AG08395 (cell line): Measurements from ENCODE around the gene UBQLN4.
"Not testable (repeated sequence)": the region's sequence is repeated elsewhere in the genome, so short reads cannot be mapped to it uniquely, and the experiment has no call there.

Source experiments
- DNase-seq: peaks from one replicate; pipeline ENCODE4 v3.0.0; 2012; ENCODE audit warnings: mixed read lengths, low spot score

UBQLN4 gene

DNA sequence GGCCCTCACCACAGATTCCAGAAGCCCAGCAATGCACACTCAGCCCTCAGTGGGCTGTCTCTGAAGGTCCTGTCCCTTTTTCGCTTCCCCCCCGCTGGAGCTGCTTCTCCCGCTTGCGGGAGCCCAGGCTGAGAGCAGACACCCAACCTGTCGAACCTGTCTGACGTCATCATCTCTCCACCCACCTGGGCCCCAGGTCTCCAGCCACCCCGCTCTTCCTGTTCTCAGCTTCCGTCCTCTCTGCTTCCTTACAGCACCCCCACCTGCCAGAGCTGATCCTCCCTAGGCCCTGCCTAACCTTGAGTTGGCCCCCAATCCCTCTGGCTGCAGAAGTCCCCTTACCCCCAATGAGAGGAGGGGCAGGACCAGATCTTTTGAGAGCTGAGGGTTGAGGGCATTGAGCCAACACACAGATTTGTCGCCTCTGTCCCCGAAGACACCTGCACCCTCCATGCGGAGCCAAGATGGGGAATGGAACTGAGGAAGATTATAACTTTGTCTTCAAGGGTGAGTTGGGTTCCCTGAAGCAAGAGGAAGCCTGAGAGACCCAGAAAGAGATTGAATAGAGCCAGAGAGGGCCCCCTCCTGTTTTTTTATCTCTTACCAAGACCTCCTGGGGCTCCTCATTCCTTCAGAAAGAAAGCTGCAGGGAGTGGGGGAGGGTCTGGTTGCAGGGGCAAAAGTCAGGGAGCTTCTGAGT is 7.5 kb upstream of the UBQLN4 start, which contains the start of gene RAB25:
Gene RAB25 (plus strand): TSS at position 224 of the 700 bp plus-strand sequence. CDS start 241 bp downstream, at position 465.
- DNase-seq: no peak

DNA sequence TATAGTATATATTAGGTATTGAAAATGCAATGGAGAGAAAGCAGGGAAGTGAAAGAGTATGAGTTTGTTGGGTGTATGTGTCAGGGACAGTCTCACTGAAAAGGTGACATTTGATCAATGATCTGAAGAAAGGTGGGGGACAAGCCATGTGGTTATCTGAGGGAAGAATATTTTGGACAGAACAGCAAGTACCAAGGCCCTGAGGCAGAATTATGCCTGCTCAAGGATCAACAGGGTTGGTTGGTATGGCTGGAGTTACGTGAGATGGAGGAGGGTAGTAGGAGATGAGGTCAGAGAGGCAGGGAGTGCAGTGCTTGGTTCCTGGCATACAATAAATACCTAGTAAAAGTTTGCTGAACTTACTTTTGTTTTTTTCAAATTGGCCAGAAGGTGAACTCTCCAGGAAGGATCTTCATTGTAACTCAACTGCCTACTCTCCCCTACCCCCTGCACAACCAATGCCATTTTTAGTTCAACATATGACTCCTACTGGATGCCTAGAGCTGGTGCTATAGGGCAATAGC is 2.8 kb upstream of the UBQLN4 start:
- DNase-seq: no peak

DNA sequence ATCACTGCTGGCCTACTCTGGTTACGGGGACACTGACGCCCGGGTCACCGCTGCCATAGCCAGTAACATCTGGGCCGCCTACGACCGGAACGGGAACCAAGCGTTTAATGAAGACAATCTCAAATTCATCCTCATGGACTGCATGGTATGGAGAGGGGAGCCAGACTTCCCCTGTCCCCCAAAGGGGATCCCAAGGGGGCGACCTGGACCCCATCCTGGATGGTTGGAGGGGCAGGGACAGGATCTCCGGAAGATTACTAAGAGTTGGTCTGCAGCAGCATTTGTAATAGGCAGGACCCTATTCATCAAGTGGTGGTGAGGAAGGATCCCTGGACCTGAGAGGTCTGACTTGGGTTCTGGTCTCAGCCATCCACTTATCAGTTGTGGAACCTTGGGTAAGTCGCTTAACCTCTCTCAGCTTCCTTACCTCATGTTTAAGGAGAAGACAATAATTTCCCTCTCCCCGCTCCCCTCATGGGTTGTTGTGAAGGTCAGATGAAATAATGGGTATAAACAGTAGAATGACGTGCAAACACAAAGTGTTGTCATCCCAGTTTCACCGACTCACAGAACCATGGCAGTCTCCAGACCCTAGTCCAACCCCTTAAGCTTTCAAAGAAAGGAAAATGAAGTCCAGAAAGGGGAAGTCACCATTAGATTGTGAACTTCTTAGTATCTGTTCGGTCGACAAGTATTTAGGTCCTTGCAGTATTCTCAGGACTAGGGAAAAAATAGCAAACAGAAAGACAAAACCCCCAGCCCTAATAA is 1.9 kb upstream of the UBQLN4 start:
- no peak for DNase-seq

DNA sequence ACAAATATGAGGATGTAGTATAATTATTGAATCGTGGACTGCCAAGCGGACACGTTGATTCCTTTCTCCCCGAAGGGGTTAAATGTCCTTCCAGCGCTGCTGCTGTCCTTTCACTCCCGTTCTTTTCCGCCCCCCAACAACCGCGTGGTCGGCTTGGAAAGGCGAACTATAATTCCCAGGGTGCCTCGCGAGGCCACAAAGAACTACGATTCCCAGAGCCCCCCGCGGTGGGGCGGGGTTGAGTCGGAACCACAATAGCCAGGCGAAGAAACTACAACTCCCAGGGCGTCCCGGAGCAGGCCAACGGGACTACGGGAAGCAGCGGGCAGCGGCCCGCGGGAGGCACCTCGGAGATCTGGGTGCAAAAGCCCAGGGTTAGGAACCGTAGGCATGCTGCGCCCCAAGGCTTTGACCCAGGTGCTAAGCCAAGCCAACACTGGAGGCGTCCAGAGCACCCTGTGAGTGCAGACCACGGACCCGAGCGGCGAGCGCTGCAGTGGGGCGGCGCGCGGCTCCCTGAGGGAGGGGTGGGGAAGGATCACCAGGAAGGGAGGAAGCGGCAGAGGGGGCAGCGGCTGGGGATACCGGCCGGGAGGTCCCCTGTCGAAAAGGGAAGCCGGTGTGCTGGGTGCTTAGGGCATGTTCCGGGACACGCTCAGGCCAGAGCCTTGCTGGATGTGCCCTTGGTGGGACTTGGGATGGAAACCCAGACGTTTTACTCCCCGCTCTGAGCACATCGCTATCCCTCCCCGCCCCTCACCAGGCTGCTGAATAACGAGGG is 1.1 kb upstream of the UBQLN4 start, which contains the start of gene LAMTOR2:
Gene LAMTOR2 (plus strand): TSS at position 283 of the 781 bp plus-strand sequence. CDS start 108 bp downstream, at position 391.
- peak; percentile 96 for DNase-seq

DNA sequence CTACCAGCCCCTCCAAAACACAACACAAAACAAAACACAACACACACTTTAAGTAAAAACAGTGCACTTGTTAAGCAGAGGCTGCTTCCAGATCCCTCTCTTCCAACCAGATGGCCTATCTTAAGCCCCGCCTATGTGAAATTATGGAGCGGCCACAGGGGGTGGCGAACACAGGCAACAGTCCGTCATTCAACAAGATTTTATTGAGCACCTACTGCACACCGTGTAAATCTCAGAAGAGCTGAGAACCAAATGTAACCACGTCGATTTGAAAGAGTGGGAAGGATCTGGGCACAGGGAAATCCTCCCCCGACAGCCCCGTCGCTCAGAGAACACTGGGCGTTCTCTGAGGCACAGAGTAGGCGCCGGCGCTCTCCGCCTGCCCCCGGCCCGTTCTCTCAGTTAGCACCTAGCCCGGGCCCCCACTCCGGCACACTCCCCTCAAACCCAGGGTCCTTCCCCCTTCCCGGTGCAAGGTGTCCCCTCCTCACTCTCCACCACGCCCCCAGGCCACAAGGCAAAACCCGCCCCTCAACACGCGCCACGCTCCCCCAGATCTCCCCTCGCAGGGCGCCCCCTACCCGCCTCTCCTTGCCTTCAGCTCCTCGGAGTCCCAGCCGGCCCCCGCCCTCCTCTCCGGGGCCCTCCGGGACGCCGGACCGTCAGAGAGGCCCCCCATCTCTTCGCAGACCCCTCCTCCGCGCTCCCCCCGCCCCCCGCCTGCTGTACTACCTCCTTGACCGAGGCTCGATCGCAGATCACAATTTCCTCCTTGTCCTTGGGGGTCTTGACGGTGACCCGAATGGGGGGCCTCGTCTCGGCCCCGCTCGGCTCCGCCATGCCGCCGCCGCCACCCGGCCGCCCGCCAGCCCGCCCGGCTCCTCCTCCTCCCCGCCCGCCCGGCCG is 483 bp downstream of the UBQLN4 start:
- peak; percentile 69 for DNase-seq

DNA sequence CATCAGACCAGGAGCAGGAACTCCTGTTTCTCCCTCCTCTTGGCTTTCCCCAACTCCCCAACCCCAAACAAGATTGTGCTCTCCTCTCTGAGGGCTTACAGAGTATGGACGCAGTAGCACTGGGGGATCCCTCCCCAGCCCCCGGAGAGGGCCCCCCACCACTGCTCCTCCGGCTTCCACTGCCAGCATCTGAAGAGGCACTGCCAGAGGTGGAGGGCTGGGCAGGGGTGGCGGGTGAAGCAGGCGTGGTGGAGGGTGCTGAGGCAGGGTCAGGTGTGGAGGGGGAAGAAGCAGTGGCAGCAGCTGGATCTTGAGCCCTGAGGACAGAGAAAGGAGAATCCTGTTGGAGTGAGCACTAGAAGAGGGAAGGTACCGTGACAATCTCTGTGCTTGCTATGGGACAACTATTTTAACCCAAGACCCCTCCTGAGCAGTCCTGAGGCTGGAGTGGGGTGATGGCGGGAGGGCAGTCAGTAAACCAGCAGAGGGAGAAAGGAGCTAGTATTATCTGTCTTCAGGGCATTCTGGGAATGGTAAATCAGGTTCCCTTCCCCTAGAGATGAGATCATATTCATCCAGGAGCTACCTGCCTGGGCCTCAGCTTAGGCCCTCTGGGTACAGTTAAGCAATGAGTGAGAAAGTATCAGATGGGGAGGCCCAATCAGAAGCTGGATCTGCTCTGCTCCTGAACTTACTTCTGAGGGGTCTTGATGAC is 2.4 kb downstream of the UBQLN4 start:
- DNase-seq: no peak

DNA sequence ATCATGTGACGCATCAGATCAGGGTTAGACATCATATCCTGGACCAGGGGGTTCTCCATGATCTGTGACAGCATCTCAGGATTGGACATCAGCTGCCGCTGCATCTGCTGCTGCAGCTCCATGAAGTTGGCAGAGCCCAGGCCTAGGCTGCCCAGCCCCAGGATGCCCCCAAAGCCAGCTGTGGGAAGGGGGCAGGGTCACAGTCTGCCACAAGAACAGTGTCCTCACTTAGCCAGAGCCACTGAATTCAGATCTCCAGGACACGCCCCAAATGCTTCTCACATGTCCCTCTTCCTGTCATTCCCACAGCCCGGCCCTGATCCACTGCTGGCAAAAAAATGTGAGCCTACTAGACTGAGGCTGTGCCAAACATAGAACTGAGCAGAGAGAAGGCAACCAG is 3.2 kb downstream of the UBQLN4 start:
- DNase-seq: peak; percentile 33

DNA sequence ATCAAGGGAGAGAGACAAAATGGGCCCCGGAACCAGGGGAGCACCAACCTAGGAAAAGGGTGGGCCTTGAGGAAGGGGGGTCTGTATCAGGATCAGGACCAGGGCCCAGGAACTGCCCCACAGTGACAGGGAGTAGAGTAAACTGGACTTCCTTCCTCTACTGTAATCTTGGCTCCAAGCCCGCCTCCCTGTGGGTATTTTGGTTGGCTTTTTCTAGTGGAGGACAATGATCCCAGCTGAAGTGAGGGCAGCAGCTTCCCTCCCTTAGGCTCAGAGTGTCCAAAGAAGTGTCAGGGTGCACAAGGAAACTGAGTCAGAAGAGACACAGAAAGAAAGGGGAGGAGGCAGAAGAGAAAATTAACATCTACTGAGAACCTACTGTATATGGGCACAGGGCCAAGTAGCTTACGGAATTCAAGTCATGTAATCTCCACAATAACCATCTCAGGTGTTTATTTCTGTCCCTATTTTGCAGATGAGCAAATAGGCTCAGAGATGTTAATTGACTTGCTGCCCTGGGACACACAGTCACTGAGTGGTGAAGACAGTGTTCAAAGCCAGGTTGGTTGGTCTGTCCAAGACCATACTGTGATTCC is 4.8 kb downstream of the UBQLN4 start:
- no peak for DNase-seq

DNA sequence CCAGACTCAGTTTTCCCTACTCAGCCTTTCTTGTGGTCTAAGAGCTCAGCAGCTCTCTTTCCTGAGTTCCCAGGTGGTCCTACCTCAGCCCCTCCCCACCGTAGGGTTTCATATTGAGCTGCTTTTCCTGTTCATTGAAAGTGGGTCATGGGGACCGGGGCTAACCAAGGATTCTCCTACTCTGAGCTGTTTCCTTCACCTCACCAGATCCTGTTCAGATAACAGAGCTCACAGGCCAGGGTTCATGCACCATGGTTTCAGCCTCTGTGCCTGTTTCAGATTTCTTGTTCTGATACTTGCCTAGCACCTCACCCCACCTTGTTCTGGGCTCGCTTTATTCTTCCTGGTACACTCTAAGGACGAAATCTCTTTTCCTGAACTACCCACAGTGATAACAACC is 8.5 kb downstream of the UBQLN4 start:
- DNase-seq: no peak

DNA sequence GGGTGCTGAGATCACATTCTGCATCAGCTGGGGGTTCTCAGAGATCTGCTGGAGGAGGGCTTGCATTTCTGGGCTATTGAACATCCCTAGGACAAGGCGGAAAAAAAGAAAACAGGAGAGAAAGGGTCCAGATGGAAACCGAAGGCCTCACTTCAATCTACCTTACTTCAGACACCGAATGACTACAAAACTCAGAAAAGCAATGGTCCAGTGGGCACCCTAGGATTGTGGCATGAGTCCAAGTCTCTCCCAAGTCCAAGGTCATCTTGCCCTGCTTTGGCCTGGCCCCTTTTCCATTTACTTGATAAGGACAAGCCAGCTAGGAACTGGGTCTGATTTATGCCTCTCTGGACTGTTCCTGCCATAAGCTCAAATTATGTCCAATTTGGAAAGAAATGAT is 10.8 kb downstream of the UBQLN4 start:
- DNase-seq: no peak

DNA sequence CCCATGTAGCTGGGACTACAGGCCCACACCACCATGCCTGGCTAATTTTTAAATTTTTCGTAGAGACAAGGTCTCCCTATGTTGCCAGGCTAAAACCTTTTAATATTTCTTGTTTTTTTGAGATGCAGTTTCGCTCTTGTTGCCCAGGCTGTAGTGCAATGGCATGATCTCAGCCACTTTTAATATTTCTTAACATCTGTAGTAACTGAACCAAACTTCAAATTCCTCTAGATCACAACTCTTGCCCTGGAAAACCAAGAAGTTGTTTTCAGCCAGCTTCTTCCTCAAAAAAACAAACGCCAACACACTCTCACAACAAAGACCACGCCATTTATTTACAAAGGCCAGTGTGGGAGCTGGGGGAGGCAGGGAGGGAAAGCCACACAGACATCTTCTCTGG is 18.6 kb downstream of the UBQLN4 start:
- not testable (repeated sequence) for DNase-seq

DNA sequence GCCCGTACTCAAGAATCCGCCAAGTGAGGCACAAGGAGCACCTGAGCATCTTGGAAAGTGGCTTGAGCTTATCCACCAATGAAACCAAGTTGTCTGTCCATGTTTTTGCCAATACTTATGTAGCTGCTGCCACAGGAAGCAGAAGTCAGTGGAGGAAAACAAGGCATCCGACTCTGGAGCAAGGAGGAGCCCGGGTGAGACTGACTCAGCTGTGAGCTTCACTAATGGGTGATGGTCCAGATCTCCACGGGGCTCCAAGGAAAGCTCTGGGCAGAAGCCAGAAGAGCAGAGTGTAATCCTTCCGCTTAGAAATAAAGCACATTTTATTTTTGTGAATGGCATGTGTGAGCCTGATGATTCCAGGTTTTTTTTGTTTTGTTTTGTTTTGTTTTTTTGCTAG is 20.6 kb downstream of the UBQLN4 start:
- peak; percentile 31 for DNase-seq

DNA sequence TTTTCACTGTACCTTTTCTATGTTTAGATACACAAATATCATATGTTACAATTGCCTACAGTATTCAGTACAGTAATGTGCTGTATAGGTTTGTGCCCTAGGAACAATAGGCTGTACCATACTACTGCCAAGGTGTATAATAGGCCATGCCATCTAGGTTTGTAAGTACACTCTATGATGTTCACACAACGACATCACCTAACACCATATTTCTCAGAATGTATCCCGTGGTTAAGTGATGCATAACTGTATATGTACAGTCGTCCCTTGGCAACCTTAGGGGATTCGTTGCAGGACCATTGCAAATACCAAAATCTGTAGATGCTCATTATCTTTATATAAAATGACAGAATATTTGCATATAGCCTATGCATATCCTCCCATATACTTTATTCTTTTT is 27.0 kb downstream of the UBQLN4 start:
- no peak for DNase-seq

DNA sequence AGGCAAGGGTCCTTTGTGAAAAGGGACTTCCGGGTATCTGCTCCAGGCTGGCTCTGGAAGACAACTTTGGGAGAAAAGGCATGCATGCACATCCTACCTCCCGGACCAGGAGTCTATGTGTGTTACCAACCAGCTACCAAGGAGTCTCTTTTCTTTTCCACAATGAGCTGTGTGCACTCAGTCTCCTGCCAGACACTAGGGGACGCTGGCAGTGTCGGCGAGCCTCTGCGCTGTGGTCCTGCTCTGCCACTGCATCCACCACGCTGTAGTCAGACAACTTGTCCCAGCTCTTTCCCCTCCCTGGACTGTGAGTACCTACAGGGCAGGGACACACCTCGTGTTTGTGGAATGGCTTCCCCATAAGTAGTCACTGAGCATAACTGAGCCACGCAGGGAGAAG is 27.7 kb downstream of the UBQLN4 start:
- peak; percentile 60 for DNase-seq

DNA sequence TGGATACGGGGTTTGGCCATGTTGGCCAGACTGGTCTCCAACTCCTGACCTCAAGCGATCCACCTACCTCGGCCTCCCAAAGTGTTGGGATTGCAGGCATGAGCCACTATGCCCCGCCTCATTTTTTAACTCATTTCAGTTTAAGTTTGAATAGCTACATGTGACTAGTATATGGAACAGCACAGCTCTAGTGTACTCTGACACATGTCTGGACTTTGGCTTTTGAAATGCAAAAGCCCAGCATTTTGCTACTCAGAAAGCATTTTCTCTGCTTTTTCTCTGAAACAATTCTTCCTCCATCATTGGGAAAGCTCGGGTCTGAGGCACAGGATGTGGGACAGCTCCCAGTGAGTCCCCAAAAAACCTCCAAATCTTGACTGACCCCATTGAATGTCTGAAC is 28.8 kb downstream of the UBQLN4 start:
- DNase-seq: no peak

DNA sequence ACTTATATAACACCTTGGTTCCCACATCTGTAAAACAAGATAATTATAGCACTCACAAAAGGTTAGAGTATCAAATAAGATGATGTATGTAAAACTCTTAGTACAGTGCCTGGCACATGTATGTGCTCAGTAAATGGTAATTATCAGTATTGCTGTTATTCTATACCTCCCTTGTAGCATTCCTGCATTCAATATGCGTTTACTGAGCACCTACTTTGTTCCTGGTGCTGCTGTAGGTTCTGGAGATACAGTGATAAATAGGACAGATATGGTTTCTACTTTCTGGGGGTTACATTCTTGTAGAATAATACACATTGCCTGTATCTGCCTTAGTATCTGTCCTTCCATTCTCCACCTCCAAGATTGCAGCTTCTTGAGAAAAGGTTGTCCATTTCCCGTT is 31.6 kb downstream of the UBQLN4 start:
- no peak for DNase-seq

DNA sequence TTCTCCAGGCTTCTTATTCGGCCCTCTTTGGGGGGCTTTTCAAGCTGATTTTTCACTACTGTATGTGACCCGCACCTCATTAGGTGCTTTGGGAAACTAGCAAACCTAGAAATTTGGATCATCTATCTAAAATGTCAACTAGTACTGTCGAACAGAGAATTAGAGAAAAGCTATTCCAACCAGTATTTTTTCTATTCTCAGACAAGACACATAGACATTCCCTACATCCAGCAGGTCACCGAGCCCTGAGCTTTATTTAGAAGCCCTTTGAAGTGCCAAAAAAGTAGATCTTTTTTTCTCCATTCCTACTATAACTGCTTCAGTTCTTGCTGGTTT is 32.5 kb downstream of the UBQLN4 start:
- no peak for DNase-seq

DNA sequence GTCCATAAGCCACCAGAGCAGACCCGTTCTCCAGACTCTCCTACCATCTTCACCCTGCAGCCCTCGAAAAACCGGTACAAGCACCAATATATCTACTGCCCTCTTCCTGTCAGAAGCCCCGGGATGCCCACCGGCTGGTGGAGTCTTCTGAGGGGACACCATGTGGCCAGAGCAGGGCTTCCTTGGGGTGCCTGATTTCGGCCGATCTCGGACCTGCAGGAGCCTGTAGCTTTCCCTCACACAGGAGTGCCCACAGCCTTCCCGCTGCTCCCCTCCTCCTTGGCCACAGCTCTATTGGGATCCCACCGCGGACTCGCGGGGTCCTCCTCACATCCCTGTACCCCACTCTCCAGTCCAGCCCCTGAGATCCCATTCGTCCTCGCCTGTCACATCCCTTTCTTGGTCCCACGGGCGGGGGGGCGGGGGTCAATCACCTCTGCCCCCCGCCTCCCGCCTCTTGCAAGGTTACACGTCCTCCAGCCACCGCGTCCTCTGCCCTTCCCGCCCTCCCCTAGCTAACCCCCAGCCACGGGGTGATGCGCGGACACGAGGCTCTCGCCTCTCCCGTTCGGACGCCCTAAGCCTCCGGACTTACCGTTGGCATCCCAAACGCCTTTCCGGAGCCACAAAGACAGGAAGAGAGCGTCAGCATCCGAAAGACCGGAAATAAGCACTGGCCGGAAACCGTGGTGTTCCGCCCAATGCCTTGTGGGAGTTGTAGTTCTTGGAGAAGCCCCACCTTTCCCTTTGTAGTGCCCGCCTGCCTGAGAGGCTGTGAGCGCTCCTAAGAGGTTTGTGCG is 33.1 kb downstream of the UBQLN4 start, which contains the start of gene SSR2:
Gene SSR2 (minus strand): TSS at position 659 of the 800 bp plus-strand sequence. CDS start 784 bp downstream, outside the sequence.
- peak; percentile 97 for DNase-seq

DNA sequence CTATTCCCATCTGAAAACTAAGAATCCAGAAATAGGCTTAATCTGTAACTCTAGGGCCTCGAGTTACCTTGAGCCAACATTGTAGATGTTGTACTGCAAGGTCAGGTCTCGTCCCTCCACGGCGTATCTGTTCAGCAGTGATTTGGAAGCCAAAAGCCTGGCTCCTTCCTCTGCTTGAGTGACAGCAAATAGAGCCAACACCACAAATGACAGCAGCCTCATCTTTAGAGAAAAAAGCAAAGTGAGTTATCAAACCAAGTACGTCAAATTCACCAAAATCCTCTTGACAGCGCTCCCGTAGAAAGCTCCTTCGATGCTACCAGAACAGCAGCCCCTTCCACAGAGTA is 33.7 kb downstream of the UBQLN4 start:
- DNase-seq: no peak
